HG02623 (cell line): Measurements from ENCODE around the gene CGB2.
A peak's percentile ranks its signal among the peaks of the same experiment; 100 is the strongest.
"Not testable (repeated sequence)": the region's sequence is repeated elsewhere in the genome, so short reads cannot be mapped to it uniquely, and the experiment has no call there.

Source experiments
- ATAC-seq: cut with Tn5 transposase; IDR thresholded peaks from one replicate; pipeline ENCODE4 v1.9.1; 2021; ENCODE audit warnings: moderate library complexity; ENCODE audit not compliant: unreplicated experiment

The CGB2 gene

DNA sequence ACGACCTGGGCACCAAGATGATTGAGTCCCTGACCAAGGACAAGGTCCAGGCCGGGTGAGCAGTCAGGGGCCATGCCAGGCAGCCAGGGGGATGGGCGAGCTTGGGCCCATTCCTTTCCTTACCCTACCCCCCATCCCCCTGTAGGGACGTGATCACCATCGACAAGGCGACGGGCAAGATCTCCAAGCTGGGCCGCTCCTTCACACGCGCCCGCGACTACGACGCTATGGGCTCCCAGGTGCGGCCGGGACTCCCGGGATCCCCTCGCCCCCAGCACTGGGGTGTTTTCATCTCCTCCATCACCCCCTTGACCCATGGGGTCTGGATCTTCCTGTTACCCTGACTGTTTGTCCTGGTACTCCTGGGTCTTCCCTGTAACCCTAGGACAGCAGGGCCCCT is 21.9 kb upstream of the CGB2 start:
- no peak for ATAC-seq

DNA sequence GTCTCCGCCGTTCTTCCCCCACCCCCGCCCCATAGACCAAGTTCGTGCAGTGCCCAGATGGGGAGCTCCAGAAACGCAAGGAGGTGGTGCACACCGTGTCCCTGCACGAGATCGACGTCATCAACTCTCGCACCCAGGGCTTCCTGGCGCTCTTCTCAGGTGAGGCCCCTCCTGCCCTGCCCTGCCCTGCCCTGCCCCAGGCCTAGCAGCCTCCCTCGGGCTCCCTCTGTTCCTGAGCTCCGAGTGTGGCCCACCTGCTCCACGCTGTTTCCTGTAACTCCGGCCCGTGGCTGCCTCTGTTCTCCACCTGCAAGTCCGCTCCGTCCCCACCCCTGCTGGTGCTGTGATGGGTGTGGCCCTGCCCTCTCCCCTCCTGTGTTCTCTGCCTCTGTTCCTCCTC is 21.2 kb upstream of the CGB2 start:
- ATAC-seq, result no peak

DNA sequence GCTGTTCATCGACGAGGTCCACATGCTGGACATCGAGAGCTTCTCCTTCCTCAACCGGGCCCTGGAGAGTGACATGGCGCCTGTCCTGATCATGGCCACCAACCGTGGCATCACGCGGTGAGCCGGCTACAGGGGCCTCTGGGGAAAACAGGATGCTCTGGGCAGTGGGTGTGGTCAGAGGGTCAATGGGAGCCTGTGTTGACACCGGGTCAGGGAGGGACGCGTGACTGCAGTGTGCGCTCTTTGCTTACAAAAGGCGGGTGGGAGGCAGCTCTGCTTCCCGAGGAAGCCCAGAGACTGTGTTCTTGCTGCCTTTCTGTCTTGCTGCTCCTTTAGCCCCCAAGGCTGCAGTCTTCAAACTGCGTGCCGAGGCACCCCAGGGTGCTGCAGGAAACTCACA is 20.5 kb upstream of the CGB2 start:
- no peak for ATAC-seq

DNA sequence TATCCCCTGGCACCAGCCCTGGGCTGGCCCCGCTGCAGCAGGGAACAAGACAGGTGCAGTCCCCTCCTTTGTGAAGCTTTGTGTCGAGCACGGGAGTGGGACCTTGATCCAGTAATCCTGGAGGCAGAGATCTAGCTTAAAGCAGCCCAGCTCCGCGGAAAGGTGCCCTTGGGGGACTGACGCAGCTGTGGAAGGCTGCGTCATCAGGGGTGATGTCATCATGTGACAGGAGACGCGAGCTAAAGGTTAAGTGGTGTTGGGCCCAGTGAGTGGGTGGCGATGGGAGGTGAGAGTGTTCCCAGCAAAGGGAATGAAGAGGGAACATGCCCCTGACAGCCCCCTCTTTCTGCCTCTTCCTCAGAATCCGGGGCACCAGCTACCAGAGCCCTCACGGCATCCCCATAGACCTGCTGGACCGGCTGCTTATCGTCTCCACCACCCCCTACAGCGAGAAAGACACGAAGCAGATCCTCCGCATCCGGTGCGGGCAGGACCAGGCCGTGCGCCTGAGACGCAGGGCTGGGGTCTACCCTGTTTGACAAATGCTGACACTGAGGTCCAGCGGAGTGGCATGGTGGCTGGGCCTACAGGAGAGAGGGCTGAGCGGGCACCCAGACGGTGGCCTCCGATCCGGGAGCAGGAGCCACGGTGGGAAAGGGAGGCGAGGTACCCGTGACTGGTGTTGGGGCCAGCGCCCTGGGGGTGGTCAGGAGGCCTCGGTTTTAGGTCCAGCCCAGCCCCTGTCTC is 17.4 kb upstream of the CGB2 start:
- ATAC-seq, result no peak

DNA sequence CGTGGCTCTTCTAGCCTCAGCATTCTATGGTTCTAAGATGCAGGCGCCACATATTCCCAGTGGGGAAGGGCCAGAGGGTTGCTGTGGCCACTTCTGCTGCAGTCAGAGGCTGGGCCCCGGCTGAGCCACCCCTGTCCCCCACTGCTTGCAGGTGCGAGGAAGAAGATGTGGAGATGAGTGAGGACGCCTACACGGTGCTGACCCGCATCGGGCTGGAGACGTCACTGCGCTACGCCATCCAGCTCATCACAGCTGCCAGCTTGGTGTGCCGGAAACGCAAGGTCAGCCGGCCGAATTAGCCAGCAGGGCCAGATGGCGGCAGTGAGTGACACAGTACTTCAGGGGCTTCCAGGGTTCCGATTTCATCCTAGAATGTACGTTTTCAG is 16.8 kb upstream of the CGB2 start:
- ATAC-seq, result no peak

DNA sequence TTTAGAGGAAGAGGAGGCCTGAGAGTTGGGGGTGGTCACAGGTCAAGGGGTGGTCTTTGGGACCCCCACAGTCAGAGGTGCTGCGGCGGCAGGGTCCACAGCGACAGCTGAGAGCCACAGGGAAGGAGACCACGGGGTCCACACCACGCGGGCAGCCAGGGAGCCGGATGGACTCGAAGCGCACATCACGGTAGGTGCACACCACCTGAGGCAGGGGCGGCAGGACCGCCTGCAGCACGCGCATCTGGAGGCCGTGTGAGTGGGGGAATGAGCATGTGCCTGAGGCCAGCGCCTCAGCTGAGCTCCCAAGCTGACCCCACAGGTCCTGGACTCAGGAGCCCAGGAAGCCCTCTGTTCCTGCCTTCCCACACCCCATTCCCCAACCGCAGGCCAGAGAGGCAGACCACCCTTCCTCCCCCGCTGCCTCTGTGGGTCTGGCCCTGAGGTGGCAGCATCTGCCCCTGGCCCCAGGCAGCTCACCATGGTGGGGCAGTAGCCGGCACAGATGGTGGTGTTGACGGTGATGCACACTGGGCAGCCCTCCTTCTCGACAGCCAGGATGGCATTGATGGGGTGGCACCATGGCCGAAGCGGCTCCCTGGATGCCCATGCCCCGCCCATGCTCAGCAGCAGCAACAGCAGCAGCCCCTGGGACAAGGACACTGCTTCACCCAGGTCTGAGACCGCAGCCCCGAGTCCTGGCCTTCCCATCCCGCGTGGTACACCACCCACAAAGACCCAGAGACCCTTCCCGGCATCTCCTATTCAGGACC is 15.4 kb upstream of the CGB2 start:
- ATAC-seq, result no peak

DNA sequence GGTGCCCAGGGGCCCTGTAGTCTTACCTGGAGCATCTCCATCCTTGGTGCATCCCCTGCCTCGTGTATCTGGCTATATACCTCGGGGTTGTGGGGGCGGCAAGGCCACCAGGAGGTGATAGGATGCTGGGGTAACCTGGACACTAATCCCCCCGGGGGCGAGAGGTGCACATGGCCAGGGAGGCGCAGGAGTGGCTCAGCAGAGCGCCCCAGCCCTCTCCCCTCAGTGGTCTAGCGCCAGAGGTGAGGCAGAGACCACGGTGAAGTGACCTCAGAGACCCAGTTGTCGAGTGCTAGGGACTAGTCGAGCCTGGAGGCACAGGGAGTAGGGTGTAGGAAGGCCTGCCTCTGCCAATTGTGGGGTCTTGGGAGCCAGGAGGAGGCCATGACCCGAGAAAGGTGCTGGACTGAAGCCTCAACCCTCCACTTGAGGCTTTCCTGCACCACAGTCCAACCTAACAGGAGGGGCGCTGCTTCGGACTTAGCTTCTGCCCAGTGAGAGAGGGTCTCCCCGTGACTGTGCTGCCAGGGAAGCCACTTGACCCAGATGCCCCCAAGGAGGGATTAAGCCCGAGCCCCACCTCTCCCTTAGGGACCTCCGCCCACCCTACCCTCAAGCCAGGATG is 14.5 kb upstream of the CGB2 start, which contains the start of gene LHB:
LHB (minus strand) TSS at position 51 of the 625 bp plus-strand sequence; CDS start at position 41, 10 bp downstream.
- ATAC-seq, result no peak

DNA sequence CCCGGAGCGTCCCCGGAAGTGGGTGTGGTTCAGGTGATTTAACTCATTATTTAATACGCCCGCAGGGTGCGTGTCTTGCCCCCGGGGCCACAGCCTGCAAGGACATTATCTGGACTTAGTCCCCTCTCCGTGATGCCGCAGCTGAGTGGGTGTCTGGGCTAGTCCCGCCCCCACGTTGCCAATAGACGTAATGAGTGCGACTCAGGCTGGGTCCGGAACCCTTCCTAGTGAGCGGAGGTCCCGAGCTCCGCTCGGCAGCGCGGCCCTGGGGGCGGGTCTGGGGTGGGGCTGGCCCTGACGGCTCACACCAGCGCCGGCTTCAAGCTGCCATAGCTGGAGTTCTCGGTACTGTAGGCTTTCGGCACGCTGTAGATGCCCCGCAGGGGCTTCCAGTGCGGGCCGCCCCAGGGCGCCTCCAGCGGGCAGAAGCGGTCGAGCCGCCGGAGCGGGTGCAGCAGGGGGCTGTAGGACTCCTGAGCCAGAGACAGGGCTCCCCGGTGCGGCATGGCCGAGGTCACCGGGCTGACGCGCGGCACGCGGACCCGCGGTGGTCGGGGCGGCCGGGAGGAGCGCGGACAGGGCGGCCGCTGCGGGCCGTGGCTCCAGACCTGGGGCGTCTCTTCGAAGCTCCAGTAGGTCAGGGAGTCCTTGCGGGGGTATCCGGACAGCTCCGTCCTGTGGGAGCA is 13.9 kb upstream of the CGB2 start:
- ATAC-seq, result peak; percentile 52

DNA sequence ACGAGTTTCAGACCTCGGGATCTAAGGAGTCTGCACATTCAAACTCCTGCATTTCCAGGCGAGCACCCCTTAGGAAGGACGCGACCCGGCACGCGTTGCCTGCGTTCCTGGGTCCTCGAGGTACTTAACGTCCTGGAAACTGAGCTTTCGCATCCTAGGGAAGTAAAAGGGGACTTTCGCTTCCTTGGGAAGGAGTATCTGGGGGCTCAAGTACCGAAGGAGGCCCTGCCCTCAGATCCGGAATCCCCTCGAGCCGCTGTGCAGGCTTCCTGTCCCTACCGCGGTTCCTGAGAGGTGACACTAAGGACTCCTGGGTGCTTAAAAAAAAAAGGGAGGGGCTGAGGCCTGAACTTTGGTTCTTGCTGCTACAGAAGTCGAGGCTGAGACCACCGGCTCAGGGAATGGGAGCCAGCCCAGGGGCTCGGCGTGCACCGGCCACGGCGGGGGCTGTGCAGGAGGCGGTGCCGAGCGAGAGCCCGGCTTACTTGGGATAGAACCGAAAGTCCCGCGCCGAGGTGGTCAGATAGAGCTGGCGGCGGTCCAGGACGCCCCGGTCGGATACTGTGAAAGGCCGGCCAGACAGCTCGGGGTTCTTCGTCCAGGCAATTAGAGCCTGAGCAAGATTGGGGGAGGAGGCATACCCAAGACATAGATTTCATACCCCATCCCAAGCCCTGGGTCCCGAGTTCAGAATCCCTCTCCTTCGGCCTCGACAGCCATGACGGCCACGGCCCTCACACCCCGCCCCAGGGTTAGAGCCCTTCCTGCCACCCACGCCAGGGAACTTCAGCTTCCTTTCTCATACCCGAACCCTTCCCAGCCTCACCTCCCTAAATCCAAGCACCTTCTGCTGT is 13.1 kb upstream of the CGB2 start:
- ATAC-seq, result not testable (repeated sequence)

DNA sequence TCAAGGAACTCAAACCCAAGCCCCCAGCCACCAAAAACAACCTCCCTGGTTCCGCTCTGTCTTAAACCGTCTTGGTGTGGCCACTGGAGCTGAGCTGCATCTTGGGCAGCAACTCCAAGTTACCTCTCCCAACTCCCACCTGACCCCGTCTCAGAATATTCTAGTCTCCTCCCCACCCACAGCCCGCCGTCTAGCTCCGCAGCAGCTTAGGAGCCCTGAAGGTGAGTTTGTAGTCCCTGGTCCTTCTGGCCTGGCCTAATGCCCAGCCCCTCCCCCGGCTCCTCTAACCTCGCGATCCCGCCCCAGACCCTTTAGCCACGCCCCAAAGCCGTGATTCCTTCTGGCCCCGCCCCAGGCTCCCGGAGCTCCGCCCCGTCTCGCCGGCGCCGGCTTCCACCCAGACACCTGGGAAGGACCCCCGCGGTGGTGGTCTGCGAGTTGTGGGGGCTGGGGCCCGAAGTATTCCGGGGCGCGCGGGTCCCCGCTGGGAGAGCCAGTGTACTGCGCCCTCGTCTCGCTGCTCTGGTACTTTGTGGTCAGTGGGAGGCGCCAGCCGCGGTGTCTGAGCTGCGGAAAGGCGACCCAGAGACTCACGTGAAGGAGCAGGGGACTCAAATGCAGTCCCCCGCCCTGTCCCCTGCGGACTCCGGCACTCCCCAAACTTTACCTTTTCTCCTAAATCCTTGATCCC is 12.3 kb upstream of the CGB2 start:
- ATAC-seq, result no peak

DNA sequence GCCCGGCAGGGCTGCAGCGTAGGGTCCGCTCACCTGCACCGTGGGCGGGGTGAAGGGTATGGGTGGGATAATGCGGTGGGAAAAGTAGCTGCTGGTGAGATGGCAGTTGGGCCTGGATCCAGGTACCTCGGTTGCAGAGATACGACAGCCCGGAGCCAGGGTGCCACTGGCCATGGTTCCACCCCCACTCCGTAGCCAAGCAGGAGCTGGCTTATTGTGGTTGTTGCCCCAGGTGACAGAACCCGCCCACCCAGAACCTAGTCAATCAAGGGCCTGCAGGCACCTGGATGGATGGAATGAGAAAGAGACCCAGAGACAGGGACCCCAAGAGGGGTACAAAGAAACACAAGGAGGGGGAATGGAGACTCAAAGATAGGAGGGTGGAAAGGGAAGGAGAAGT is 11.3 kb upstream of the CGB2 start:
- no peak for ATAC-seq

DNA sequence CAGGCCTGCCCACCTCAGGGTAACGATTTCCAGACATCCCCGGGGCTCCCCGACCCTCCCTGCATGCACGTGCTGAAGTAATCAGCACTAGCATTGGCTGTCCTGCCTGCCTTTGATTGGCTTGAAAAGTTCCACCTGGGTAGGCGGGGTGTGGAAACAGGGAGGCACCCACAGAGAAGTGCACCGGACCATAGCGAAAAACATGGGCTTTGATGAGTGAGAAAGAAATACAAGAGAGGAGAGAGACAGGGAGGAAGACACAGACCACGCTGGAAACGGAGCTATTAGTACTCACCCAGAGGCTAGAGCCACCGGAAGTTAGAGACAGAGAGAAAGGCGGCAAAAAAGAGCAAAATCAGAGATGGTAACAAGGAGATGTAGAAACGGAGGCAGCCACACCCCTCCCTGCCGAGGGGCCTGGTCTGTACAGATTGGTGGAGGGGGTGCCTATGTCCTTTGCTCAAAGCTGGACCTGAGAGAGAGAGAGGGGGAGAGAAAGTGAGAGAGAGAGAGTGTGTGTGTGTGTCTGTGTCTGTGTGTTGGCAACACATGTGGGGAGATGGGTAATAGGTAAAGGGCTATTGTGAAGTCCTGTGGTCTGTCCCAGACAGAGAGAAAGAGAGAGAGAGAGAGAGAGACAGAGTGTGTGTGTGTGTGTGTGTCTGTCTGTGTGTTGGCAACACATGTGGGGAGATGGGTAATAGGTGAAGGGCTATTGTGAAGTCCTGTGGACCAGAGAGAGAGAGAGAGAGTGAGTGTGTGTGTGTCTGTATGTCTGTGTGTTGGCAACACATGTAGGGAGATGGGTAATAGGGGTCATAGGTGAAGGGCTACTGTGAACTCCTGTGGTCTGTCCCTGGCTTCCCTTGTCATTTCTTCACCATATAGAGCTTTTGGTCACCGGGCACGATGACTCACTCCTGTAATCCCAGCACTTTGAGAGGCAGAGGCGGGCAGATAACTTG is 10.5 kb upstream of the CGB2 start:
- ATAC-seq, result no peak

DNA sequence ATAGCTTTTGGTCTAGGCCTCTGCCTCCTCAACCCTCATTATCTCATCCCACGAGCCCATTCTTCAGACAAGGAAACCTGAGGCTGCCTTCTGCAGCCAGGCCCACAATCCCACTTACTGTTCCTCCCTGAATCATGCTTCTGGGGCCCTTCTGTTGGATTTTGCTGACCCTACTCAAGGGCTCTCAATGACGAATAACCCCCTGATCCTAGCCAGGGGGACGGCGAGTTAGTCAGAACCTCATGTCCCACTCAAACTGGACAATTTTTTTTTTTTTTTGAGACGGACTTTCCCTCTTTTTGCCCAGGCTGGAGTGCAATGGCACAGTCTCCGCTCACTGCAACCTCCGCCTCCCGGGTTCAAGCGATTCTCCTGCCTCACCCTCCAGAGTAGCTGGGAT is 9.6 kb upstream of the CGB2 start:
- ATAC-seq, result no peak

DNA sequence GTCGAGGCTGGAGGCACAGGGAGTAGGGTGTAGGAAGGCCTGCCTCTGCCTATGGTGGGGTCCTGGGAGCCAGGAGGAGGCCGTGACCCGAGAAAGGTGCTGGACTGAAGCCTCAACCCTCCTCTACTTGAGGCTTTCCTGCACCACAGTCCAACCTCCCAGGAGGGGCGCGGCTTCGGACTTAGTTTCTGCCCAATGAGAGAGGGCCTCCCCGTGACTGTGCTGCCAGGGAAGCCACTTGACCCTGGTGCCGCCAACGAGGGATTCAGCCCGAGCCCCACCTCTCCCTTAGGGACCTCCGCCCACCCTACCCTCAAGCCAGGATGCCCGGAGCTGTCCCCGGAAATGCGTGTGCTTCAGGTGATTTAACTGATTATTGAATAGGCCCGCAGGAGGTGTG is 7.5 kb upstream of the CGB2 start, which contains the start of gene CGB3:
CGB3 (minus strand) TSS at position 101 of the 400 bp plus-strand sequence. CDS start 362 bp downstream, outside the sequence.
- ATAC-seq, result not testable (repeated sequence)

DNA sequence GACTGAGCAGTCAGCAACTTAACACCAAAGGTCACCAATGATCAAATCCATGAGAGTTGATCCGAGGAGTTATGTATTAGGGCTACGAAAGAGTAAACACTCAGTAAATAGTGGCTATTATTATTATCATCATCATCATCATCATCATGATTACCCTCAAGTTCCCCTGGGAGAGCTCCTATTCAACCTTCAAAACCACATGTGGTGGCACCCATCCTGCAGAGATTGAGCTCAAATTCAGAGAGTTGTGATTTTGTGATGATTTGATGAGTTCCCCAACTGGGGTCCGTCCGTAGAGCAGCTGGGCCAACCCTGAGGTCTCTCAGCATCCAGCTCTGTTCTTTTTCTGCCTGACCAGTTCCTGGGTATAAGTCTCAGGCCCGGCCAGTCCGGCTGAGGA is 6.6 kb upstream of the CGB2 start:
- not testable (repeated sequence) for ATAC-seq

DNA sequence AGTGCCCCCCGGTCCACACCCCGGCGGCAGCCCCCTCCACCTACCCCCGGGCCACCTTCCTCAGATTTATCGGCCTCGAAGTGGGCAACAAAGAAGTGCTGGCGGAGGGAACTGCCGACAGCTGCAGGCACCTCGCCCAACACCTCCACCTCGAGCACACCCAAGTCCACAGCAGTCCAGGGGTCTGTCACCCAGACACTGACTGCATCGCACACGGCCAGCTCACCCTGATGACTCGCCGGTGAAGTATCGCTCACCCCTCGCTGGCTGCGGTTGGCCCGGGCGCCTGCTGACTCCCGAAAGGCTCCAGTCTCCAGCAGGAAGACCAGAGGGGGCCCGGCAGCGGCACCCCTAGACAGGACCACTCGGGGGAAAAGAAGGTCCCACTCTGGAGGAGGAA is 6.1 kb upstream of the CGB2 start:
- not testable (repeated sequence) for ATAC-seq

DNA sequence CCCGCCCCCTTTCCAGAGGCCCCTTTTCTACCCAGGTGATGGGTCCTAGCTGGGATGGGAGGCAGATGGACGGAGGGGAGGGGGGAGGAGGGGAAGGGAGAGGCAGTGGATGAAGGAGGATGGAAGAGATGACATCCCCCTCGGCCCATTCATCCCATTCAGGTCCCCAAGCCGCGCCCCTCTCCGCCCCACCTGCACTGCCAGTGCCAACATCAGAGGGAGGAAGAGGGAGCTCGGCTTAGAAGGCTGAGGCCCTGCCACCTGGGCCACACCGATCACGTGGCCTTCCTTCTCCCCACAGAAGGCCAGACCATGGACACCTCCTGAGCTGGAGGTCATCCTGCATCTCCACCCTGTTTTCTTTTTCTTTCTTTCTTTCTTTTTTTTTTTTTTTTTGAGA is 3.0 kb upstream of the CGB2 start:
- not testable (repeated sequence) for ATAC-seq

DNA sequence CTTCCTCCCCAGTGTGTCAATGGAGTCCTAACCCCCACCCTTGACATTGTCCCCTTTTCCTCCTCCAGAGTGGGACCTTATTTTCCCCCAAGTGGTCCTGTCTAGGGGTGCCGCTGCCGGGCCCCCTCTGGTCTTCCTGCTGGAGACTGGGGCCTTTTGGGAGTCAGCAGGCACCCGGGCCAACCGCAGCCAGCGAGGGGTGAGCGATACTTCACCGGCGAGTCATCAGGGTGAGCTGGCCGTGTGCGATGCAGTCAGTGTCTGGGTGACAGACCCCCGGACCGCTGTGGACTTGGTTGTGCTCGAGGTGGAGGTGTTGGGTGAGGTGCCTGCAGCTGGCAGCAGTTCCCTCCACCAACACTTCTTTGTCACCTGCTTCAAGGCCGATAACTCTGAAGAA is 1.9 kb upstream of the CGB2 start:
- ATAC-seq, result not testable (repeated sequence)
